Measurements from ENCODE around the gene ADGRL1. TPM values are rescaled to one million over a fixed set of nuclear protein-coding genes. Genes with fewer than 3 reads are reported as not detected.

Gene ADGRL1
- total RNA-seq, 1 donor = 2.5 TPM

GRCh38 chr19:14142262-14143190 is 63.4 kb downstream of the ADGRL1 start:
- Histone ChIP-seq H3K4me3 (ENCODE audit: insufficient read depth, low read length) (no peak overlapping the region), H4K20me1 (ENCODE audit: insufficient read depth, low read length) (peaks cover 4% of the 10 kb centered on the region), H3K27me3 (ENCODE audit: insufficient read depth, low read length) (no peaks in the 10 kb centered on the region), H2AFZ (ENCODE audit: low read length) (no peak overlapping the region), H3K4me1 (ENCODE audit: insufficient read depth, low read length) (peaks cover 30% of the 10 kb centered on the region), H3K27ac (ENCODE audit: low read depth, low read length) (no peak overlapping the region), H3K9me3 (ENCODE audit: low read depth, low read length) (no peaks in the 10 kb centered on the region), H3K36me3 (ENCODE audit: insufficient read depth, low read length) (no peaks in the 10 kb centered on the region), H3K79me2 (ENCODE audit: insufficient read depth, low read length) (peaks cover 35% of the 10 kb centered on the region), H3K4me2 (ENCODE audit: insufficient read depth, low read length) (no peak overlapping the region)
- no peak for TF ChIP-seq CTCF (IDR thresholded peaks at IDR 0.05; ENCODE audit: extremely low read depth, low read depth, low read length)
- peak; percentile 10 for DNase-seq (ENCODE audit: insufficient read length, low spot score, missing footprints)

GRCh38 chr19:14141041-14141440 is 64.9 kb downstream of the ADGRL1 start:
- H3K4me3 ChIP-seq (ENCODE audit: insufficient read depth, low read length) = no peak overlapping the region
- H3K27ac ChIP-seq (ENCODE audit: low read depth, low read length) = no peak overlapping the region
- H3K4me2 ChIP-seq (ENCODE audit: insufficient read depth, low read length) = no peak overlapping the region
- H3K9me3 ChIP-seq (ENCODE audit: low read depth, low read length) = no peaks in the 10 kb centered on the region
- H3K79me2 ChIP-seq (ENCODE audit: insufficient read depth, low read length) = peaks cover 34% of the 10 kb centered on the region
- H3K4me1 ChIP-seq (ENCODE audit: insufficient read depth, low read length) = peaks cover 21% of the 10 kb centered on the region
- H3K27me3 ChIP-seq (ENCODE audit: insufficient read depth, low read length) = no peaks in the 10 kb centered on the region
- no peaks in the 10 kb centered on the region for H4K20me1 ChIP-seq (ENCODE audit: insufficient read depth, low read length)
- no peak for DNase-seq (ENCODE audit: insufficient read length, low spot score, missing footprints)
- H3K36me3 ChIP-seq (ENCODE audit: insufficient read depth, low read length) = no peaks in the 10 kb centered on the region
- no peak overlapping the region for H2AFZ ChIP-seq (ENCODE audit: low read length)
- no peak for TF ChIP-seq CTCF (IDR thresholded peaks at IDR 0.05; ENCODE audit: extremely low read depth, low read depth, low read length)

GRCh38 chr19:14139944-14140343 is 66.0 kb downstream of the ADGRL1 start:
- no peak for TF ChIP-seq CTCF (IDR thresholded peaks at IDR 0.05; ENCODE audit: extremely low read depth, low read depth, low read length)
- Histone ChIP-seq H3K4me2 (ENCODE audit: insufficient read depth, low read length) (no peak overlapping the region), H3K4me3 (ENCODE audit: insufficient read depth, low read length) (no peak overlapping the region), H3K9me3 (ENCODE audit: low read depth, low read length) (no peaks in the 10 kb centered on the region), H3K27ac (ENCODE audit: low read depth, low read length) (peak overlapping the region; percentile 45), H3K4me1 (ENCODE audit: insufficient read depth, low read length) (peaks cover 30% of the 10 kb centered on the region), H3K27me3 (ENCODE audit: insufficient read depth, low read length) (no peaks in the 10 kb centered on the region), H2AFZ (ENCODE audit: low read length) (no peak overlapping the region), H3K36me3 (ENCODE audit: insufficient read depth, low read length) (no peaks in the 10 kb centered on the region), H3K79me2 (ENCODE audit: insufficient read depth, low read length) (peaks cover 33% of the 10 kb centered on the region), H4K20me1 (ENCODE audit: insufficient read depth, low read length) (no peaks in the 10 kb centered on the region)
- DNase-seq (ENCODE audit: insufficient read length, low spot score, missing footprints) = no peak

GRCh38 chr19:14138576-14139265 is 67.2 kb downstream of the ADGRL1 start:
- H4K20me1 ChIP-seq (ENCODE audit: insufficient read depth, low read length) = no peaks in the 10 kb centered on the region
- H3K27ac ChIP-seq (ENCODE audit: low read depth, low read length) = peak overlapping the region; percentile 91
- DNase-seq (ENCODE audit: insufficient read length, low spot score, missing footprints) = peak; percentile 86
- H3K36me3 ChIP-seq (ENCODE audit: insufficient read depth, low read length) = no peaks in the 10 kb centered on the region
- H3K79me2 ChIP-seq (ENCODE audit: insufficient read depth, low read length) = peaks cover 39% of the 10 kb centered on the region
- H3K27me3 ChIP-seq (ENCODE audit: insufficient read depth, low read length) = no peaks in the 10 kb centered on the region
- H3K9me3 ChIP-seq (ENCODE audit: low read depth, low read length) = no peaks in the 10 kb centered on the region
- peak overlapping the region; percentile 80 for H3K4me2 ChIP-seq (ENCODE audit: insufficient read depth, low read length)
- peak overlapping the region; percentile 22 for H3K4me3 ChIP-seq (ENCODE audit: insufficient read depth, low read length)
- H2AFZ ChIP-seq (ENCODE audit: low read length) = peak overlapping the region; percentile 32
- peaks cover 30% of the 10 kb centered on the region for H3K4me1 ChIP-seq (ENCODE audit: insufficient read depth, low read length)
- TF ChIP-seq CTCF (IDR thresholded peaks at IDR 0.05; ENCODE audit: extremely low read depth, low read depth, low read length) = no peak
